Coronary artery (tissue), 2 donors: Measurements from ENCODE around the gene GNAS.

ENCODE experiments used
- DNase-seq: peaks from one replicate; pipeline ENCODE4 v3.0.0-alpha.2; 2017; ENCODE audit warnings: low spot score
- H3K27ac ChIP-seq, 2 donors: fragments of 200-600 bp; sonication (generic); one replicate each; pipeline ENCODE4 v1.5.1; 2016 to 2019
- H3K4me3 ChIP-seq: fragments of 200-600 bp; sonication (generic); 2 replicates; pipeline ENCODE4 v1.5.1; 2016; ENCODE audit warnings: mild to moderate bottlenecking, moderate library complexity
- CTCF ChIP-seq: fragments of 200-600 bp; sonication (generic); IDR thresholded peaks from one replicate; pipeline ENCODE4 v1.5.1; 2019; ENCODE audit warnings: antibody characterized with exemption

Gene GNAS

GRCh38 chr20:58838174-58838573 lies 14.3 kb upstream of the GNAS start:
- no peak for DNase-seq
- no peak overlapping the region for H3K4me3 ChIP-seq
- TF ChIP-seq CTCF, result no peak
- H3K27ac ChIP-seq, result no peak overlapping the region

- no peak overlapping the region for H3K27ac ChIP-seq
- DNase-seq, result no peak
- no peak for TF ChIP-seq CTCF
- peak overlapping the region; percentile 51 for H3K4me3 ChIP-seq
Measured at GRCh38 chr20:58839474-58839874, 13.0 kb upstream of the GNAS start.

GRCh38 chr20:58839991-58840747 lies 12.3 kb upstream of the GNAS start:
- DNase-seq, result no peak
- TF ChIP-seq CTCF, result no peak
- H3K4me3 ChIP-seq, result peak overlapping the region; percentile 51
- no peak overlapping the region for H3K27ac ChIP-seq

- no peak for TF ChIP-seq CTCF
- no peak overlapping the region for H3K4me3 ChIP-seq
- DNase-seq, result no peak
- no peak overlapping the region for H3K27ac ChIP-seq
Measured at GRCh38 chr20:58840816-58841538, 11.5 kb upstream of the GNAS start.

GRCh38 chr20:58841539-58842264 lies 10.8 kb upstream of the GNAS start:
- Histone ChIP-seq H3K27ac (no peak overlapping the region), H3K4me3 (no peak overlapping the region)
- no peak for DNase-seq
- TF ChIP-seq CTCF, result no peak

- Histone ChIP-seq H3K27ac (no peak overlapping the region), H3K4me3 (no peak overlapping the region)
- DNase-seq, result no peak
- no peak for TF ChIP-seq CTCF
Measured at GRCh38 chr20:58842276-58842675, 10.2 kb upstream of the GNAS start.
